Keratinocyte (primary cell): ENCODE measurements around the gene PLEKHH1. TPM values are rescaled to one million over a fixed set of nuclear protein-coding genes. Genes with fewer than 3 reads are reported as not detected.
"Not testable (repeated sequence)": the region's sequence is repeated elsewhere in the genome, so short reads cannot be mapped to it uniquely, and the experiment has no call there.

Source experiments
- DNase-seq: peaks from one replicate; pipeline ENCODE4 v3.0.0-alpha.2; 2011; ENCODE audit warnings: low read depth, missing footprints, low spot score
- FAIRE-seq: peaks from 2 replicates; lab custom pipeline; 2011; peaks lifted over from hg19 to GRCh38; lab: Jason Lieb, UNC
- H2AFZ ChIP-seq: 2 replicates; pipeline ENCODE4 v1.6.0; 2012; ENCODE audit warnings: low read length, control low read depth, inconsistent platforms; ENCODE audit not compliant: control insufficient read depth
- H3K27ac ChIP-seq: 2 replicates; pipeline ENCODE4 v1.5.1; 2011; ENCODE audit warnings: low read length; ENCODE audit not compliant: control insufficient read depth, insufficient read depth
- H3K27me3 ChIP-seq: 3 replicates; pipeline ENCODE4 v1.6.0; 2011; ENCODE audit warnings: low read length; ENCODE audit not compliant: control insufficient read depth, insufficient read depth; ENCODE audit errors: extremely low read depth
- H3K36me3 ChIP-seq, 2 experiments: 2 replicates in 1 of 2; 3 replicates in 1 of 2; pipeline ENCODE4 v1.5.1; 2011; ENCODE audit warnings: low read length in 2 of 2, mild to moderate bottlenecking in 1 of 2; ENCODE audit not compliant: control insufficient read depth in 2 of 2, insufficient read depth in 2 of 2; ENCODE audit errors: extremely low read depth in 1 of 2
- H3K4me1 ChIP-seq: 3 replicates; pipeline ENCODE4 v1.5.1; 2011; ENCODE audit warnings: low read length; ENCODE audit not compliant: control insufficient read depth, insufficient read depth; ENCODE audit errors: extremely low read depth
- H3K4me2 ChIP-seq: 3 replicates; pipeline ENCODE4 v1.6.0; 2011; ENCODE audit warnings: low read depth, low read length; ENCODE audit not compliant: control insufficient read depth, insufficient read depth; ENCODE audit errors: extremely low read depth
- H3K4me3 ChIP-seq, 3 experiments: fragments of 200-600 bp in 1 of 3; sonication (generic) in 1 of 3; 2 replicates in 2 of 3; 3 replicates in 1 of 3; pipeline ENCODE4 v1.5.1; 2011 to 2016; ENCODE audit warnings: low read length in 3 of 3, mild to moderate bottlenecking in 3 of 3, control low read depth in 2 of 3, inconsistent platforms in 1 of 3, low read depth in 1 of 3, mixed read lengths in 1 of 3, mixed run types in 1 of 3, moderate library complexity in 1 of 3; ENCODE audit not compliant: control insufficient read depth in 2 of 3, insufficient read depth in 2 of 3; ENCODE audit errors: extremely low read depth in 1 of 3
- H3K79me2 ChIP-seq: 2 replicates; pipeline ENCODE4 v1.6.0; 2012; ENCODE audit warnings: low read length; ENCODE audit not compliant: control insufficient read depth, insufficient read depth
- H3K9ac ChIP-seq: 3 replicates; pipeline ENCODE4 v1.6.0; 2011; ENCODE audit warnings: low read length; ENCODE audit not compliant: control insufficient read depth, insufficient read depth; ENCODE audit errors: extremely low read depth
- H3K9me1 ChIP-seq: 3 replicates; pipeline ENCODE4 v1.6.0; 2011; ENCODE audit warnings: low read length; ENCODE audit not compliant: control insufficient read depth, insufficient read depth; ENCODE audit errors: extremely low read depth
- H3K9me3 ChIP-seq: 2 replicates; pipeline ENCODE4 v1.5.1; 2012; ENCODE audit warnings: low read depth, low read length; ENCODE audit not compliant: control insufficient read depth
- H4K20me1 ChIP-seq: 3 replicates; pipeline ENCODE4 v1.6.0; 2011; ENCODE audit warnings: low read length; ENCODE audit not compliant: control insufficient read depth, insufficient read depth; ENCODE audit errors: extremely low read depth
- EZH2 ChIP-seq: IDR thresholded peaks from one replicate; pipeline ENCODE4 v1.6.1; 2012; ENCODE audit warnings: inconsistent platforms, mild to moderate bottlenecking, low read length, moderate library complexity
- dilution Hi-C: fragments of 300-500 bp; cut with MboI; formaldehyde crosslinking; loops from one replicate; pipeline ENCODE4 v1.7.0; 2020; ENCODE audit warnings: low sequenced_read_pairs; ENCODE audit not compliant: extremely low pct_ligation_motif_present
- polyA plus RNA-seq, 5 experiments: library from polyadenylated mRNA; depleted of rRNA in 3 of 5; stranded (reverse) in 3 of 5; stranded (forward) in 1 of 5; unstranded in 1 of 5; fragments of >200 nt; gene quantifications; 1 replicate in 1 of 5; 2 replicates in 3 of 5; 3 replicates in 1 of 5; pipeline versions ENCODE4 v1.2.1 to v1.2.3, GENCODE V29; 2011 to 2012; ENCODE audit warnings: missing spikeins in 2 of 5, low read depth in 1 of 5, low replicate concordance in 1 of 5
- TF ChIP-seq, protein P1 (sequence below), 3 experiments: IDR thresholded peaks in 1 of 3; conservative IDR thresholded peaks in 1 of 3; optimal IDR thresholded peaks in 1 of 3; 2 replicates in 2 of 3; 3 replicates in 1 of 3; pipeline versions ENCODE3 to v1.5.1; 2011; ENCODE audit warnings: low read length in 3 of 3, mild to moderate bottlenecking in 3 of 3, moderate library complexity in 2 of 3, control low read depth in 1 of 3, inconsistent platforms in 1 of 3; ENCODE audit not compliant: insufficient read depth in 2 of 3; ENCODE audit errors: extremely low read depth in 1 of 3

The PLEKHH1 gene
- polyA plus RNA-seq, 1 donor (not counting 4 experiments of a cell fraction or from before 2014, with no cell fraction given) = 4.4 TPM

DNA sequence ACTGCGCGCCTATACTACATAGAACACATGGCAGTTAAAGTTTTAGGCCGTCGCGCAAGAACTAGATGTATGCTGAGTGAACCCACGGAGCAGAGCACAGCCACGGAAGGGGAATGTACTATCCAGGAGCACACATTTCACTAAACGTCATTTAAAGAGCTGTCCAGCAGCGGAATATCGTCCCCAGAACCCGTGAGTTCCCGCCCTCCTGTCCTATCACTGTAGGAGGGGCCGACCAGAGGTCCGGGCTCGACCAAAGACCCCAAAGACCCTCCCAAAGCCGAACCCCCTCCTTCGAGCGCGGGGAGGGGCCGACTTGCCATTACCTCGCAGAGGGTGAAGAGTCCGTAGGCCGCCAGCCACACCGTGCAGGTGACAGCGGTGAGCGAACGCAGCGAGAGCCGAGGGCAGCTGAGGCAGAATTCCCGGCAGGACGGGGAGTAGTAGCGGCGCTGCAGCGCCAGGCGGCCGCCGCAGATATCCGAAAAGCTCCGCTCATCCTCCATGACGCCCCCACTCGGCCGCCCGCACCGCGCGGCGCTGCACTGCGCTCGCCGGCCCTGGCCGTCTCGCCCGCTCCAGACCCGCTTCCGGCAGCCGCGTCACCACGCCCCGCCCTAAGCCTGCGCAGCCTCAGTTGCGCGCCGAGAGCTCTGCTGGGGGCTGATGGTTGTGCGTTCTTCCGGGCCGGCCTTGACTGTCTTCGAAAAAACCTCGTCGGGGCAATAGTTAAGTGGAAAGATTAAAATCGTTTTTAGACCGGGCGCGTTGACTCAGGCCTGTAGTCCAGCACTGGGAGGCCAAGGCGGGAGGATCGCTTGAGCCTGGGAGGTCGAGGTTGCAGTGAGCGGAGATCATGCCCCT is 66.8 kb downstream of the PLEKHH1 start, which contains the start of gene PIGH:
Gene PIGH (minus strand): TSS at position 571 of the 864 bp plus-strand sequence. CDS start 65 bp downstream, at position 506.
- H3K9ac ChIP-seq = peak within 1 kb of the TSS; percentile 82
- dilution Hi-C loops = no loop called here

DNA sequence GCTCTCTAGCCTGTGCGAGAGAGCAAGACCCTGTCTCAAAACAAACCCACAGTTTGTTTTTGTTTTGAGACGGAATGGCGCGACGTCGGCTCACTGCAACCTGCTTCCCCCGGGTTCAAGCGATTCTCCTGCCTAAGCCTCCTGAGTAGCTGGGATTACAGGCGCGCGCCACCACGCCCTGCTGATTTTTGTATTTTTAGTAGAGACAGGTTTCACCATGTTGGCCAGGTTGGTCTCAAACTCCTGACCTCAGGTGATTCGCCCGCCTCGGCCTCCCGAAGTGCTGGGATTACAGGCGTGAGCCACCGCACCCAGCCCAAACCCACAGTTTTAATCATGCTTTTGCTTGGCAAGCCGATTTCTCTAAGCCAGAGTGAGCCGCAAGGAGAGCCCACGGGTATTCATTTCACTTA is 67.5 kb downstream of the PLEKHH1 start:
- H3K4me2 ChIP-seq = peak overlapping the region; percentile 80
- FAIRE-seq, dilution Hi-C loops, H3K9me3 ChIP-seq, H4K20me1 ChIP-seq, H3K36me3 ChIP-seq, DNase-seq, H3K27me3 ChIP-seq, H3K9me1 ChIP-seq: not testable (repeated sequence)
- peak overlapping the region; percentile 82 for H3K9ac ChIP-seq
- peak overlapping the region; percentile 56 for H3K27ac ChIP-seq
- H3K4me3 ChIP-seq = peak overlapping the region; percentile 65 to 98 (median 85)
- peaks cover 13% of the 10 kb centered on the region for H3K79me2 ChIP-seq
- H2AFZ ChIP-seq = peak overlapping the region; percentile 92
- peaks cover 13% of the 10 kb centered on the region for H3K4me1 ChIP-seq

More for the DNA sequence above, 66.8 kb downstream of the PLEKHH1 start, which contains the start of gene PIGH:
- H3K9me3 ChIP-seq = no peaks in the 10 kb centered on the region
- no peak for TF ChIP-seq EZH2
- TF ChIP-seq, protein P1, sequence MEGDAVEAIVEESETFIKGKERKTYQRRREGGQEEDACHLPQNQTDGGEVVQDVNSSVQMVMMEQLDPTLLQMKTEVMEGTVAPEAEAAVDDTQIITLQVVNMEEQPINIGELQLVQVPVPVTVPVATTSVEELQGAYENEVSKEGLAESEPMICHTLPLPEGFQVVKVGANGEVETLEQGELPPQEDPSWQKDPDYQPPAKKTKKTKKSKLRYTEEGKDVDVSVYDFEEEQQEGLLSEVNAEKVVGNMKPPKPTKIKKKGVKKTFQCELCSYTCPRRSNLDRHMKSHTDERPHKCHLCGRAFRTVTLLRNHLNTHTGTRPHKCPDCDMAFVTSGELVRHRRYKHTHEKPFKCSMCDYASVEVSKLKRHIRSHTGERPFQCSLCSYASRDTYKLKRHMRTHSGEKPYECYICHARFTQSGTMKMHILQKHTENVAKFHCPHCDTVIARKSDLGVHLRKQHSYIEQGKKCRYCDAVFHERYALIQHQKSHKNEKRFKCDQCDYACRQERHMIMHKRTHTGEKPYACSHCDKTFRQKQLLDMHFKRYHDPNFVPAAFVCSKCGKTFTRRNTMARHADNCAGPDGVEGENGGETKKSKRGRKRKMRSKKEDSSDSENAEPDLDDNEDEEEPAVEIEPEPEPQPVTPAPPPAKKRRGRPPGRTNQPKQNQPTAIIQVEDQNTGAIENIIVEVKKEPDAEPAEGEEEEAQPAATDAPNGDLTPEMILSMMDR (optimal IDR thresholded peaks at IDR 0.05 in 1 of 3, IDR thresholded peaks at IDR 0.05 in 1 of 3, conservative IDR thresholded peaks at IDR 0.05 in 1 of 3; ENCODE audit: extremely low read depth in 1 of 3, insufficient read depth in 2 of 3, low read length in 3 of 3) = peak; percentile 56 to 80 (median 65)
- H3K4me1 ChIP-seq = peaks cover 13% of the 10 kb centered on the region
- H3K36me3 ChIP-seq = no peaks in the 10 kb centered on the region
- no peaks in the 10 kb centered on the region for H3K9me1 ChIP-seq
- H3K27ac ChIP-seq = peak within 1 kb of the TSS; percentile 56
- peak within 1 kb of the TSS; percentile 80 for H3K4me2 ChIP-seq
- peak; percentile 34 for FAIRE-seq
- peak within 1 kb of the TSS; percentile 65 to 98 (median 85) for H3K4me3 ChIP-seq
- H3K27me3 ChIP-seq = no peaks in the 10 kb centered on the region
- peak within 1 kb of the TSS; percentile 93 for H2AFZ ChIP-seq
- DNase-seq = no peak
- H3K79me2 ChIP-seq = peaks cover 13% of the 10 kb centered on the region
- H4K20me1 ChIP-seq = no peaks in the 10 kb centered on the region
